ENCODE data around the gene FXYD2.

- TF ChIP-seq CTCF (IDR thresholded peaks at IDR 0.05), result no peak
- TF ChIP-seq POLR2A (IDR thresholded peaks at IDR 0.05), result no peak
Observed at GRCh38 chr11:117862753-117863152, 38.2 kb upstream of the FXYD2 start.

Data from right lobe of liver (tissue), 4 donors.